HS-5 (cell line): Measurements from ENCODE around the gene GPRIN2.
"Not testable (repeated sequence)": the region's sequence is repeated elsewhere in the genome, so short reads cannot be mapped to it uniquely, and the experiment has no call there.

Source experiments
- DNase-seq: peaks from one replicate; pipeline ENCODE4 v3.0.0-alpha.2; 2012; ENCODE audit warnings: low read depth

Gene GPRIN2

GRCh38 chr10:46567151-46567550 is 10.7 kb upstream of the GPRIN2 start:
- DNase-seq = not testable (repeated sequence)

GRCh38 chr10:46565591-46566332 is 9.3 kb upstream of the GPRIN2 start:
- DNase-seq = peak; percentile 45

DNA sequence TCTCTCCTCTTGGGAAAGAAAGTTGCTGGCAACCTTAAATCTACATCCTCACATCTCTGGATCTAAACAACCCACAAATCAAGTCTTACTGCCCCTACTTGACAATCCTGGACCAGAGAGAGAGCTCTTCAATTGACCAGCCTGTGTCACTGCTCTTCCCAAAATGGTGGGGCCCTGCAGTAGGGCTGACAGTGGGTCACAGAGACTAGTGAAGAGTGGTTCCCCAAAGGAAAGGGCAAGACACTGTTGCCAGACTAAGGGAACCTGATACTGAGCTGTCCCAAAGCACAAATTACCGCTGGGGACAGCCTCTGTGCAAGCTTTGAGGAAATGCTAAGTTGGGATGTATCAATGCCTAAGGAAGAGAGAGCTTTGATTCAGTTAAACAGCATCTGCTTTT is 4.5 kb upstream of the GPRIN2 start:
- no peak for DNase-seq

- DNase-seq = no peak
These were observed 3.9 kb upstream of the GPRIN2 start for GRCh38 chr10:46560381-46560780.

- no peak for DNase-seq
These were observed 2.8 kb upstream of the GPRIN2 start for GRCh38 chr10:46559231-46559671.

DNA sequence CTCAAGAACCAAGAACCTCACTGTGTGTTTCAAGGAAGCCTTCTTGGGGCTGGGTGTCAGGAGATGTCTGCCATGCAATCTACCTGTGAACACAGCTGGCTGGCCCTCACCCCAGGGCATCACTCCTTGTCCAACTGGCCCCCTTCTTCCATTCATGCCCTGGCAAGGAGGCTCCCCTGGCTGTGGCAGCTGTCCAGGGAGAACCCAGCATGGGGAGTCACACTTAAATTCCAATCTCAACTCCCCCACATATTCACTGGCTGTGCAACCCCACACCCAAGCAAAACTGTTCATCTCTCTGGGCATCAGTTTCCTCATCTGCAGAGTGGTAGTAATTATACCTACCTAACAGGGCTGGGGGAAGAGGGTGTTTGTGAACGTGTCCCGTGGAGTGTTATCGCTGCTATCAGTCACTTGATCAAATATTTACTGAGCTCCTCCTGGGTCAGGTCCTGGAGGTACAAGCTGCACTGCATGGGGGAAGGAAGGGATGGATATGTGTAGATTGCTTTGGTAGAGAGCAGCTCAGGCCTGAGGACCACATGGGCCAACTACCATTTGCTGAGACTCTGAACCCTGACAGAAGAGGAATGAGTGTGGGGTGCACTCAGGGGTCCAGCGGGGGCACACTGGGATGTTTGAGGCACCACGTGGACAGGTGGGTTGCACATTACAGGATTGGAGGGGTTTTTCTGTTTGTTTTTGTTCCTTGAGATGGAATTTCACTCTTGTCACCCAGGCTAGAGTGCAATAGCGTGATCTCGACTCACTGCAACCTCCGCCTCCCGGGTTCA is 2.1 kb upstream of the GPRIN2 start:
- DNase-seq = no peak

DNA sequence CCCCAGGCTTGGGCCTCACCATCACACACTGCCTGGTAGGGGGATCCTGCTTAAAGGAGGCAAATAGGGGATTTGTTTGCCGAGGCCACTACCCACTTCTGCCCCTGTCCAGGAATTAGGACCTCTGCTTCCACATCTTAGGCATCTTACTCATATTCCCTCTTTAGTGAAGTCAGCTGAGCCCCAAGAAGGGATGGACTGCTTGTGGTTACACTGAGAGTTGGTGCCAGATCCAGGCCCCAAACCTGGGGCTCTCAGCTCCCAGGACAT is 1.6 kb upstream of the GPRIN2 start:
- no peak for DNase-seq

DNA sequence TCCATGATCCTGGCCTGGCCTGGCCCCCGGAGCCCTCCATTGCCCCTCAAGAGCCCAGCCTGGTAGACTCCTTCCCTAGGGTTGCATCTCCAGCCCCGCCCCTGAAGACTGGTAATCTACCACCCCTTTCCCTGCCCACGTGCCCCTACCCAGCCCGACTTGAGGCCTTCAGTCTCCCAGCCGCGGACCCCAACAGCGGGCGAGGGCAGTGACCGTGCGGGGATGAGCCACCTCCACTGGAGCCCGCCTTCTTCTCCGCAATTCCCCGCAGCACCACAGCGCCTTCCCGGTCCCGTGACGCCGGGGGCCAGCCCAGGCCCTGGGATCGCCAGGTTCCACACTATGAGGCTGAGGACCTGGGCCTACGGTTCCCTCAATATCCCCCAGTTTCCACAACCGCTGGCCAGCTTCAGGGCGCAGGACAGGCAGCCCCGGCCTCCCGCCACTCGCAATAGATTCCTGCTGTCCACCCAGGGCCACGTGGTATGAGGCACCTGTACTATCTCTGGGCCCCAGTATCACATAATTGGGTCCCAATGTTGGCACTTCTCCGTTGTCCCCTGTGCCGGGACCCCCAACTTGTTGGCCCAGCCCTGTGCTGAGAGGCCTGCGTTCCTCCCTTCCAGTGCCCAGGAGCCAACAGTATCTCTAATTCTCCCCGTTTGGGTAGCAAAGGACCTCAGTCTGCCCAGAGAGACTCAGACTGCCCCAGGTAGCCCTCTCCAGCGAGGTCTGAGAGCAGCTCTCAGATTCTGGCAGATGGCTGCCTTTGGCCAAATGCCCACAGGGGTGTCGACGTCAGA is 1.1 kb upstream of the GPRIN2 start:
- no peak for DNase-seq

DNA sequence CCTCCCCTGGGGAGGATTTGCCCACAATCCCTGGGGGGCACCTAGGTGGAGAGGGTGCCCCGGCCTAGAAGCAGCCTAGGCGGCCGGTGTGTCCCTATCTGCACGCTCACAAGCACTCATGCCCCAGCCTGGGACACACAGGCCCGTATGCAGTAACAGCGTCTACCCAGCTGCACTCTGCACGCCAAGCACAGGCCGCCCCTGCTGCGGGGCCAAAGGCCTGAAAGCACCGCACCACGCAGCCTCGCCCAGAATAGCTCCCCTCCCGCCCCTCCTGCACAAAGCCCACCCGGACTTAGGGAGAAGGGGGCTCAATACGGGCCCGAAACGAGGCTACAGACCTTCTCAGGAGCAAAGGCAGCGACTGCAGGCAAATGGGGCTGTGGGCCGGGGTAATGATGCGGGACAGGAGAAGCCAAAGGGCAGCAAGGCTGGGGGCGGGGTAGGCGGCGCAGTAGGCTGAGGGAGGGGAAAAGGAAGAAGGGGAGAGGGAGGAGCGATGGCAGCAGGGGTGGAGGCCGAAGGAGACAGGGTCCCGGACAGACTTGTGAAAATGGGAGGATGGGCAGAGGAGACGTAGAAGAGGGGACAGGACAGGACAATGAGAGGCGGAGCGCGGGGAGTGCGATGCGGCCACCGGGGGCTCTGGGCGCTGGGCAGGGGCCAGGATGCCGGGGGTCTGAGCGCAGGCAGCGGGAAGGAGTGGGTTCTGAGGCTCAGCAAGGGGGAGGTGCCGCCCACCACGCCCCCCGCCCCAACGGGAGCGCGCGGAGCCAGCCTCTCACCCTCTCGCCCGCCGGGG is 544 bp downstream of the GPRIN2 start:
- DNase-seq = no peak

GRCh38 chr10:46555366-46555712 is 1.1 kb downstream of the GPRIN2 start:
- no peak for DNase-seq

DNA sequence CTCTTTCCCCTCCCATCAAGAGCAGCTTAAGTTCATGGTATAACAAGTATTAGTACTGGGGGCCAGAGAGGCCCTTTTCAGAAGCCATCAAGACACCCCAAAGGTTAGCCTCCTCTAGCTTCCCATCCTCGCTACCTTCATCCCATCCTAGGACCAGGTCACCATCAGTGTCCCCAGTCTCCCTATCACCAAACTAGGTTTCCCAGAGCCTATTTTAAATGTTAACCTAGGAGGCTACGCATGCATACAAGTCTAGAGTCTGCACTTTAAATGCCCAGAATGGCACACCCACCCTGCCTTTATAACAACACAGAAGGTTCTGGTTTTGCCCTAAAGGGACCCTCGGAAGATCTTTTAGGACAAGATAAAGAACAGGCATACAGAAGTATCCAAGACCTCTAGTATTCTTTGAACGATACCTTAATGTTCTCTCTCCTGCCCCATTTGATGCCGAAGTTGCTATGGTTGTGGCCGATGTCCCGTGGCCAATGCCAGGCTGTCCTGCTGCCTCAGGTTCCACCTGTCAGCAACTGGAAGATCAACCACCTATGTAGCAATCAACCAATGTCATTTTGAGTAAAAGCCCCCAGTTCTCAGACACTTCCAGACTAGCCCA is 2.2 kb downstream of the GPRIN2 start:
- no peak for DNase-seq

- DNase-seq = no peak
These were observed 3.0 kb downstream of the GPRIN2 start for GRCh38 chr10:46553238-46554049.

GRCh38 chr10:46552526-46553237 is 3.8 kb downstream of the GPRIN2 start:
- no peak for DNase-seq

DNA sequence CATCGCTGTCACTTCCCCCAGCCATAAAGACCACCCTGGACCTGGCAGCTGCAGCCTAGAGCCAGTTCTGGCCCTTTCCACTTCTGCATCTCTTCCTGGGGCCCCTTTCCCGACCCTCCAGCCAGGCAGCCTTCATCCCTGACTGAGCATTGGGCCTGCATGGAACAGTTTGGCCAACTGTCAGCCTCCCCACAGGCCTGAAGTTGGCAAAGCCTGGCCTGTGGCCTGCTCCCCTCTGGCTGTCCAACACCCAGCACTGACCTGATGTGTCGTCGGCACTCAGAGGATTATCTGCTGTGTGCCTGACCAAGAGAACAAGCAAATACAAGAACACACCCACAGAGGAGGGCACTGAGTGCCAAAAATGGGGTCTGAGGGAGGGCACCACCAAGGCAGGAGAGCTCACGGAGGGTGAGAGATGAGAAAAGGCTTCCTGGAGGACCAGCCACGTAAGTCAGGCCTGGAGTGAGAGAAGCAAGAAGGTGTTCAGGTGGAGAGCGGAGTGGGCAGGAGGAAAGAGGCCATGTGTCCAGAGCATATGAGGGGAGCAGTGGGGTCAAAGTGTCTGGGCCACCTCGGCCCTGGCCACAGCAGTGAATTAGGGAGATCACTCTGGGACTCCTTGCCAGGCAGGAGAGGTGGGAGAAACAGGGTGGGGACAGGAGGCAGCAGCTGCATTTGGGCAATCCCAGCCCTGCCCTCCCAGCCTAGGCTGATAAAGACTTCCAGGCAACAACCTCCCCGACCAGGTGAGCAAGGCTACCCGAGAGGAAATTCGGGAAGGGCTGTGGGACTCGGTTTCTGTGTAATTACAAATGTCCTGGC is 4.5 kb downstream of the GPRIN2 start:
- DNase-seq = no peak

DNA sequence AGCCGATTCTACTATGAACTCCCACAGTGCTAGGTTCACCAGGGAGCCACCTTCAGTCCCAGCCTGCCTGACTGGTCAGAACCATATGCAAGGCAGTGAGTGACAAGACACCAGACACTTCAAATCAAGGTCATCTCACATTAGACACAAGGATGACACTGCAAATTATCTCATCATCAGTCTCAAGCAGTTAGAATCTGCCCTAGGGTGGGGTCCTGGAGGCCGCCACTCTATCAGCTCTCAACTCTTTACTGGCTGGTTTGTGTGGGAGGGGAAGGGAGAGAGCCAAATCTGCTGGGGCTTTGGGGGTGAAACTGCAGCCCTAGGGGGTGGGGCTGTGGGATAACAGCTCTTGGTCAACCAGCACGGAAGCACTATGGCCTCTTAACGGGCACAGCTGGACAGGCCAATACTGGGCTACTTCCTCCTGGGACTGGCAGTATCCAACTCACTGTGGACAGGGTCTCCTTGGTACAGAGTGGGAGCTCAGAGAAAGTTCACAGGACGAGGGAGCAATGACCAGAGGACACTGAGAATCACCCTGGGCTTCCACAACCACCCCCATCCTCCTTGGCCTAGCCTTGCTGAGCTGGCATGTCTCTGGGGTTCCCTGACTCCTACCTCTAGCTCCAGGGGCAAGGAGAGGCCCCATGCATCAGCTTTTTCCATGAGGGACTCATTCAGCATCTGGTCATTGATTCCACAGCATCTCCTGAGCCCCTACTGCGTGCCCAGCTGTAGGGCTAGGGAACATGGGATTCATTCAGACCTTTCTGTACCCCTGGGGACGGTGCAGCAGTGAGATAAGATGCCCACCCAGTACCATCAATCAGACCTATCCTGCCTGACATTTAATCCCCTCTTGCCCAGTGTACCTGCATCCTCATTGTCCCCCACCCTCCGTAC is 5.4 kb downstream of the GPRIN2 start:
- no peak for DNase-seq

DNA sequence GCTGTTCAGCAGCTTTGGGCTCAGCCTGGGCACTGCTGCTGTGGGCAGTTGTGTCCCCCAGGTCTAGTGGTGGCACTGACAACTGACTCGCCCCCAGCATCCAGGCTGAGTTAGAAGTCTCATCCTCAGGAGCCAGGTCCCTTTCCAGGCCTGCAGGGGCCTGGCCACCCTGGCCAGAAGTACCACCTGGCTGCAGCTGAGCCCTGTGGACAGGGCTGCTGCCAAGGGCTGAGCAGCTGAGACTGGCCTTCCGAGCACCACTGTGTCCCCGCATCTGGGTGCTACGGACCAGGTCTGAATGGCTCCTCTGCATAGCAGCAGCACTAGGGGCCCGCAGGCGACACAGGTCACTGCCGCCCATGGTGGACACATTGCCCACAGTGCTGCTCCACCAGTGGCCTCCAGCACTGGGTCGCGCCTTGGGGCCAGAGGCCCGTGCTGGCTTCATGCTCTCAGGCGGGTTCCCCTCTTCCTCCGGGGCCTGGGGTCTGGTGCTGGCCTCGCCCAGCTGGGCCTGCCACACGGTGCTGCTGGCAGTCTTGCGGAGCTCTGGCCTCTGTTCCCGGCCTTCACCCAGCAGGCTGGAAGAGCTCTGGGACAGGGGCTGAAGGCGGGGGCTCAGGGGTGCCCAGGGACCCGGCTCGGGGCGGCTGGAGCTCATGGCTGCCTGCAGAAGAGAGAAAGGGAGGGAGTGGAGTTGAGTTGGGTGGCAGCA is 6.2 kb downstream of the GPRIN2 start:
- no peak for DNase-seq
